ENCODE measurements around the gene TWF1.
"Not testable (repeated sequence)": the region's sequence is repeated elsewhere in the genome, so short reads cannot be mapped to it uniquely, and the experiment has no call there.

TWF1 gene

DNA sequence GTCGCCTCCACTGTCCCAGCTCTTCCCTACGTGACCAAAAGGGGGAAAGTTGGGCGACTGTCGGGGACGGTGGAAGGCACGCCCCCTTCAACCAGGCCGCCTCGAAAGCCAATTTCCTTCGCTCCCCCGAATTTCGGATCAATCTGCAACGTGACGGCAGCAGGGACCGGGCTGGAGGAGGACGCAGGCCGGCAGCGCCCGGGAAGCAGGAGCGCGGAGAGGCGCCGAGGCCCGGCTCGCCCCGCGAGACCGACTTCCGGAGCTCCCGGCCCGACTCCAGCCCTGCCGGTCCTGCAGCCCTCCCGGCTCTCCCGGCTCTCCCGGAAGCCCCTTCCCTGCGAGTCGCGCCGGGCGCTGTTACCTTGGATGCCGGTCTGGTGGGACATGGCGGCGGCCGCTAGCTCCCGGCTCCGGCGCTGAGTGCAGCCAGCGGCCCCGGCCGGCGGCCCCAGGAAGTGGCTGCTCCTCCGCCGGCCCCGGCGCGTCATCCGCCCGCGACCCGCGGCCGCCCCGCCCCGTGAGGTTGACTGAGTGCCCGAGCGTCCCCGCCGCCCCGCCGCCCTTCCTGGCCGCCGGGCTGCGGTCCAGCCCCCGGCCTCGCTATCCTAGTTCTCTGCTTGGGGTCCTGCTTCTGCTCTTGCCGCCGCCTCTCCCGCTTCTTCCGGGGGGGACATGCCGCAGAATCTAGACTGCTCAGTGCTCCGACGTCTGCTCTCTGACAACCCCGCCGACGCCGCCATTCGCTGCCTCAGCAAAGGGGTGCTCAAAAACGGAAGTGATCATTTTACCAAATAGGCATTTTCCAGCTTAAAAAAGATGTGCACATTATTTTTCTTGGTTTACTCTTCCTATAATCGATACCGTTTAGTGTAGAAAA, at the start of gene TWF1:
Gene TWF1 (minus strand): TSS at position 458 of the 877 bp plus-strand sequence. CDS start 72 bp downstream, at position 386.
- Mint-ChIP-seq H3K9me3 (no peaks in the 10 kb centered on the region), H3K36me3 (peaks cover 6% of the 10 kb centered on the region), H3K4me3 (peak within 1 kb of the TSS; percentile 96), H3K27me3 (no peaks in the 10 kb centered on the region), H3K27ac (peak within 1 kb of the TSS; percentile 97), H3K4me1 (peaks cover 20% of the 10 kb centered on the region)
- peak; percentile 99 for ATAC-seq

DNA sequence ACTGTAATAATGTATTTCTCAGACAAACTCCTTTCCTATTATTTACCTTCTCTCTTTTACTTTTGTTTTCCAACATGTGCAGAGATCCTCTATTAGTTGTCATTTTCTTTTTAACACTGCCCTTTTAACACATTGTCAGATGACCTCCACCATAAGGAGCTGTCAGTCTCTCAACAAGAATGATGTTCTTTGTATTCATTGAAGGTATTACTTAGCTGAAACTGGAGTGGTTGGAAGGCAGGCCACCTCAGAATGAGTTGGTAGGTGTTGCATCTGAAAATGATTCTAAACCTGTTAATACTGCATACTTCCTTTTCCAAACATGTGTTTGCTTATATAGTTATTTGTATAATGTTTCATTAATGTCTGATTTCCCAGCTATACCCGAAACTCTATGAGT, 46.6 kb upstream of the TWF1 start:
- H3K9me3 Mint-ChIP-seq: no peaks in the 10 kb centered on the region
- ATAC-seq: no peak
- no peak overlapping the region for H3K27ac Mint-ChIP-seq
- no peaks in the 10 kb centered on the region for H3K27me3 Mint-ChIP-seq
- no peak overlapping the region for H3K4me3 Mint-ChIP-seq
- H3K4me1 Mint-ChIP-seq: no peaks in the 10 kb centered on the region
- H3K36me3 Mint-ChIP-seq: peaks cover 33% of the 10 kb centered on the region

DNA sequence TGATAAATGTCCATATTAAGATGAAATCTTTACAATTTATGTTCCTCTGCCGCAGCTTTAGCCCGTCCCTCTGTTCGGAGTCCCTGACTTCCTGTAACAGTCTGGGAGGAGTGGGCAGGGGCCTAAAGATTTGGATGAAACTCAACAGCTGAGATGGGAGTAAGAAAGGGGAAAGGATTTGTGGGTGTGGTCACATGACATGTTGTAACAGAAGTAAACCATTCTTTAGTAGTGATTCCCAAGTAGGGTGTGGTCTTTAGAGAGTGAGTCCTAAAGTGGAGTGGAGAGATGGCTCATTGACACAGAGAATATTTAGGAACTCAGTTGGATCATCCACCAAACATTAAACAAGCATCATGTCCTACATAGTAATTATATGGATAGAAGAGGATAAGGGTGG, 42.7 kb upstream of the TWF1 start:
- no peak overlapping the region for H3K4me3 Mint-ChIP-seq
- no peaks in the 10 kb centered on the region for H3K4me1 Mint-ChIP-seq
- H3K36me3 Mint-ChIP-seq: peaks cover 48% of the 10 kb centered on the region
- no peak overlapping the region for H3K27ac Mint-ChIP-seq
- no peaks in the 10 kb centered on the region for H3K27me3 Mint-ChIP-seq
- ATAC-seq: no peak
- H3K9me3 Mint-ChIP-seq: peaks cover 7% of the 10 kb centered on the region

DNA sequence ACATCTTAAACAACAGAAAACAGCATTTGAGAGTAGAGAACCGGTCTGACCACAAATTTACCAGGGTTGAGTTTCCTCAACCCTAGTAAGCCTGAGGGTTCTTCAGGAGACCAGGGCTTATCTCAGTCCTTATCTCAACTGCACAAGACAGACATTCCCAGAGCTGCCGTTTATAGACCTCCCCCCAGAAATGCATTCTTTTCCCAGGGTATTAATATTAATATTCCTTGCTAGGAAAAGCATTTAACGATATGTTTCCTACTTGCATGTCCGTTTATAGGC, 42.0 kb upstream of the TWF1 start:
- H3K27ac Mint-ChIP-seq: no peak overlapping the region
- no peak overlapping the region for H3K4me3 Mint-ChIP-seq
- H3K9me3 Mint-ChIP-seq: peaks cover 7% of the 10 kb centered on the region
- no peaks in the 10 kb centered on the region for H3K27me3 Mint-ChIP-seq
- H3K36me3 Mint-ChIP-seq: peaks cover 43% of the 10 kb centered on the region
- no peak for ATAC-seq
- H3K4me1 Mint-ChIP-seq: no peaks in the 10 kb centered on the region

DNA sequence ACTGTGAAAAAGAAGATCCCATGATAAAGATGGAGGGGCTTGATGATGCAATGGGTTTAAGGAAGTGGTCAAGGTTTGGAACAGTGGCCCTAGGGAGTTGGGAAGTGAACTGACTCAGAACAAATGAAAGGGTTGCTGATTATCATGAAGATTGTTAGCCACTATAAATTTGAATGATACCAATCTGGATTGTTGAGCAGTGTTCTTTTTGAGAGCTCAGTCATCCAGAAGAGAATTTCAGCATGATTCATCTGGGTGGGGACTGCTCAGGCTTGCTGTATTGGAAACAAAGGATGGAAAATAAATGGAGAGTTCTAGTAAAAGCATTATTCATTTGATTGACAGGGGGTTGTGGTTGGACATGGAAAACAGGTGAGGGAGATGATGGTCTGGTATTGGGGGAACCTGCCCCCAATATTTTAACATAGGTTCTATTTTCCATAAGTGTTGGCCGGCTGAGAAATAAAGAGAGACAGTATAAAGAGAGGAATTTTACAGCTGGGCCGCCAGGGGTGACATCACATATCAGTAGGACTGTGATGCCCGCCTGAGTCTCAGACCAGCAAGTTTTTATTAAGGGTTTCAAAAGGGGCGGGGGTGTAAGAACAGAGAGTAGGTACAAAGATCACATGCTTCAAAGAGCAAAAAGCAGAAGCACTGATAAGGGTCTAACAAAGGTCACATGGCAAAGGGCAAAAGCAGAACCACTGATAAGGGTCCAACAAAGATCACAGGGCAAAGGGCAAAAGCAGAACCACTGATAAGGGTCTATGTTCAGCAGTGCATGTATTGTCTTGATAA, 41.5 kb upstream of the TWF1 start:
- not testable (repeated sequence) for ATAC-seq, H3K9me3 Mint-ChIP-seq, H3K4me3 Mint-ChIP-seq, H3K4me1 Mint-ChIP-seq, H3K27ac Mint-ChIP-seq, H3K27me3 Mint-ChIP-seq
- H3K36me3 Mint-ChIP-seq: peaks cover 43% of the 10 kb centered on the region

DNA sequence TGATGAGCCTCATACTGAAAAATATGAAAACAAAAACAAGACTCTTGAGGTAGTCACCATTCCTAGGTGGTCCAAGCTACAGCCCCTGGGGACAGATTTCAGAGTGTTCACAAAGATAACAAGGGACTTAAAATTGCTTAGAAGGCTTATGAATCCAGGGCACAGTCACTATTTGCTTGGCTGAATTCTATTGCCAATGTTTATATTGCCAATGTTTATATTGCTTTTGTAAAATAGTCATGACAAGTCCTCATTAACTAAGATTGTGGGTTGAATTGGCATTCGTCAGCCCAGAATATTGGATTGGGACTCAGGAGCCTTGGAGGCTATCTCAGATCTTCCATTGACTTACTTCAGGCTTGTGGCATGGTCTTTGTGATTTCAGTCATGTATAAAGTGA, 36.1 kb upstream of the TWF1 start:
- peaks cover 17% of the 10 kb centered on the region for H3K36me3 Mint-ChIP-seq
- H3K27me3 Mint-ChIP-seq: no peaks in the 10 kb centered on the region

DNA sequence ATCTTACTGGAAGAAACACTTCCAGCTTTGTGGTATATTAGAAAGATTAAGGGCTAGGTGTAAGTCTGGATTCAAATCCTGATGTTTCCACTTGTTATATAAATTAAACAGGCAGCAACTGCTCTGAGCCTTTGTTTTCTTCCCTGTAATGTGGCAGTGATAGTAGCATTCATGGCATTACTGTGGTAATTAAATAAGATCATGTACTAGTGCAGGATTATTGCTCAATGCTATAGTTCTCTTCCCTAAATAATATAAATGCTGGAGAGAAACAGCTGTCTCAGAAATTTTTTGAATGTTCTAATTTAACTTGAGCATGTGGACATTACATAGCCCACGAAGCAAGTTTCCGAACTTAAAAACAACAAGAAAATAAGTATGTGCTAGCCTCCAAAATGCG, 35.1 kb upstream of the TWF1 start:
- no peak overlapping the region for H3K4me3 Mint-ChIP-seq
- H3K27me3 Mint-ChIP-seq: no peaks in the 10 kb centered on the region
- H3K36me3 Mint-ChIP-seq: peaks cover 6% of the 10 kb centered on the region
- ATAC-seq: no peak
- H3K4me1 Mint-ChIP-seq: peaks cover 17% of the 10 kb centered on the region
- H3K27ac Mint-ChIP-seq: no peak overlapping the region
- H3K9me3 Mint-ChIP-seq: no peaks in the 10 kb centered on the region

More for the DNA sequence above, 36.1 kb upstream of the TWF1 start:
- ATAC-seq: no peak
- H3K27ac Mint-ChIP-seq: no peak overlapping the region
- peaks cover 7% of the 10 kb centered on the region for H3K4me1 Mint-ChIP-seq
- peaks cover 3% of the 10 kb centered on the region for H3K9me3 Mint-ChIP-seq
- no peak overlapping the region for H3K4me3 Mint-ChIP-seq

DNA sequence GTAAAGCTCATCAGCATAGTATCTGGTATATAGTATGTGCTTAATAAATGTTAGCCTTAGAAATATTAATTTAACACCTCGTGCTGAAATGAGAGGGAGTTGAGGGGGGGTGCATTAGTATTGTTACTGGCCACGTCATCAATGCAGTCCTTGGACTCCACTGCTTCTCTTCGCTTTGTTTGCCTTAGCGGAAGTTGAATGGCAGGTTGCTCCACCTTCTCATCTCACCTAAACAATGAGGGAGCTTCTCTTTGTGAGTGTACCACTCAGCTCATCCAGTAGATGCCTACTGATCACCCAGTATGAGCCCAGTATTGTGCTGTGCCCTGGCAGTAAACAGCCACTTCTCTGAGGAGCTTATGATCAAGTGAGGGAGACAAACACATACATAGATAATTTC, 34.2 kb upstream of the TWF1 start:
- H3K9me3 Mint-ChIP-seq: no peaks in the 10 kb centered on the region
- H3K36me3 Mint-ChIP-seq: no peaks in the 10 kb centered on the region
- no peak for ATAC-seq
- no peak overlapping the region for H3K27ac Mint-ChIP-seq
- no peaks in the 10 kb centered on the region for H3K27me3 Mint-ChIP-seq
- H3K4me3 Mint-ChIP-seq: no peak overlapping the region
- peaks cover 17% of the 10 kb centered on the region for H3K4me1 Mint-ChIP-seq

DNA sequence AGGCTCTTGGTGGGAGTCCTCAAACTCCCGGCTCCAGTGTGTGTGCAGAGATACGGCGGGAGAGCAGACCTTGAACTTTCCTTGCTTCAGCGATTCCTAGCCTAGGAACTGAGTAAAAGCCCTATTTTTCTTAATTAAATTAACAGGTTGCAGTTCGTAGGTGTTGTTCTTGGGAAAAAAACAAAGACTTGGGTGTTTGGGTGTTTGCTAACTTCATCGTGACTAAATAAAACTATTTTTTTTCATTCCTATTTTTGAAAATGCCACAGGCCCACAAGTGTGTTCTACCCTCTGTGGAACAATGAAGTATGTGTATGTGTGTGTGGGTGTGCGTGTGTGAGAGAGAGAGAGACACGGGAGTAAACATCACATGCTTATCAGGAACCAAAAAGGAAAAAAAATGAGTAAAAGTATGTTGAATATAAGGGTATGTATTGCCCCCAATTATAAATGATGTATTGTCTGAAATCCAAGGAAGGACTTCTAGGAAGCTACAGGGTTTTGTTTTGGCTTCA, 30.4 kb upstream of the TWF1 start:
- H3K9me3 Mint-ChIP-seq: no peaks in the 10 kb centered on the region

DNA sequence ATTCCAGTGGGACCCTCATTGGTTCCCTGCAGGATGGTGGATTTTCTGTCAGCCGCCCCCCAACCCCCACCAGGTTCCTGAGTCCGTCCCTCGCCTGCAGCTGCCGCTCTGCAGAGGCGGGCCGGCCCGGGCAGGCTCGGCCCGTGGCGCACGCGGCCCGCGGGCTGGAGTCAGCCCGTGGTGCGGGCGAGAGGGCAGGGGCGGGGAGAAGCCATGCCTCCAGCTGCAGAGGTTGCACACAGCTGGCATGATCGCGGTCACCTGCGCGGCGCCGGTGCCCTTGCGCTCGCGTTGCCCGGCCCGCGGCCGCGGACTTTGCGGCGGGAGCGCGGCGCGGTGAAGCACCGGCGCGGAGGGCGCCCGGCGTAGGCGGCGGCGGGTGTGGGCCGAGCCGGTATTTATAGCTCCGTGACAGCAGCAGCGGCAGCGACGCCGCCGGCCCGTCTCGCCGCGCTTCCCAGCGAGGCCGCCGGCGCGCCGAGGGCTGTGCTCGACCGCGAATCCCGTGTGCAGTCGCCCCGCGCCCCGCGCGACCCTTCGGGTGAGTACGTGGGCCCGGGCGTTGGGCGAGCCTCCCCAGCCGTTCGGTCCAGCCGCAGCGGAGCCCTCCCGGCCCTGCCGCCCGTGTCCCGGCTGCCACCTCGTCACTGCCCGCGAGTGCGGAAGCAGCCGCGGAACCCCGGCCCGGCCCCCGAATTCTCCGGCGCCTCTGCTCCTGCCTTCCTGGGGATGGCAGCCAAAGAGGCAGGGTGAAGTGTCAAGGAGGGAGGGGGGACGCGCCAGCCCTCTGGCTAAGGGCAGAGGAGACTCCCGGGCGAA, 29.7 kb upstream of the TWF1 start, which contains the start of gene TMEM117:
Gene TMEM117 (plus strand): TSS at position 426 of the 819 bp plus-strand sequence.
- Mint-ChIP-seq H3K4me1 (peaks cover 17% of the 10 kb centered on the region), H3K36me3 (no peaks in the 10 kb centered on the region), H3K27me3 (no peaks in the 10 kb centered on the region), H3K4me3 (peak within 1 kb of the TSS; percentile 86), H3K9me3 (no peaks in the 10 kb centered on the region), H3K27ac (peak within 1 kb of the TSS; percentile 90)
- peak; percentile 87 for ATAC-seq

More for the DNA sequence above, 30.4 kb upstream of the TWF1 start:
- Mint-ChIP-seq H3K4me3 (peak overlapping the region; percentile 86), H3K36me3 (no peaks in the 10 kb centered on the region), H3K4me1 (peaks cover 17% of the 10 kb centered on the region), H3K27me3 (no peaks in the 10 kb centered on the region), H3K27ac (peak overlapping the region; percentile 90)
- peak; percentile 25 for ATAC-seq

DNA sequence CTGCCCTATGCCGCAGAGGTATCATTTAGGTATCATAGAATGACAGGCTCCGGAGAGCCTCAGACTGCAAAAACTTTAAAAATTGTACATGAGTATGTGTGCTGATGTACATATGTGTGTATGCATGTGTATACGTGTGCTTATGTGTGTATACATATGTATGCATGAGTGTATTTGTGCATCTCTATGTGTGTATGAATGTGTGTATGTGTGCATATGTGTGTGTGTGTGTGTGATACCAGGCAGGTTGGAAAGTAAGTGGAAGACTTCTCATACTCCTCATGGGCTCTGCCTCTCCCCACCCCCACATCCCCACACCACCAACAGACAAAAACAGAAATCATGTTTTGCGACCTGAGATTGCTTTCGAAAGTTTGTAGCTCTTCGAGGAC, 29.1 kb upstream of the TWF1 start:
- no peaks in the 10 kb centered on the region for H3K9me3 Mint-ChIP-seq
- no peak for ATAC-seq
- peak overlapping the region; percentile 90 for H3K27ac Mint-ChIP-seq
- peak overlapping the region; percentile 86 for H3K4me3 Mint-ChIP-seq
- H3K4me1 Mint-ChIP-seq: peaks cover 17% of the 10 kb centered on the region
- H3K36me3 Mint-ChIP-seq: no peaks in the 10 kb centered on the region
- H3K27me3 Mint-ChIP-seq: no peaks in the 10 kb centered on the region

DNA sequence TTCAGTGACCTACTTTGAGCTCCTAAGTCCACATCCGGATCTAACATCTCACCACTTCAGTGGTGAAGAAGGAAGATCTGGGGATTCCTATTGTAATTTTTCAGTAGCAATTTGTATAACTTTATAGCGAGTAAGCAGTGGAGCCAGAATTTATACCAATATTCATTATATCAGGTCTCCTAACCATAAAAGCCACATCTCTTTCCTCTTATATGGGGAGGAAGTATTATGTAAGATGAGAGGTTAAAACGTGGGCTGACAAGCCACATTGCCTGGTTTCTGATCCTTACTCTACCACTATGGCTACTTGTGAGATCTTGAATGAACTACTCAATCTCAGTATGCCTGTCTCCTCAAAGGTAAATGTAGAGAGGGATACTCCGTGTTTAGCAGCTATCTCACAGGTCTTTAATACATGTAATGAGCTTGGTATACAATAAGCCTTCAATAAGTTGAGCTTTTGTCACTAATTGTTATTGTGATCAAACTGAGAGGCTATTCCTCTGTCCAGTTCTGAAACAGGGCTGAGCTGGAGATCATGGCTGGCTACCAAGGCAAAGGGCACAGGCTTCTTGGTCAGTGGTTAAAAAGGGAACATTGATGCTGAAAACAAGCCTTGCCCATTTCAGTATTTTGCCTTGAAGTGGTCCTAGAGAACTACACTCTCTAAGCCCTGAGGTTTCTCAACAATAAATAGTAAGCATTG, 26.5 kb upstream of the TWF1 start:
- H3K4me1 Mint-ChIP-seq: peaks cover 11% of the 10 kb centered on the region
- no peak overlapping the region for H3K27ac Mint-ChIP-seq
- ATAC-seq: no peak
- H3K36me3 Mint-ChIP-seq: no peaks in the 10 kb centered on the region
- no peak overlapping the region for H3K4me3 Mint-ChIP-seq
- no peaks in the 10 kb centered on the region for H3K9me3 Mint-ChIP-seq
- H3K27me3 Mint-ChIP-seq: no peaks in the 10 kb centered on the region

DNA sequence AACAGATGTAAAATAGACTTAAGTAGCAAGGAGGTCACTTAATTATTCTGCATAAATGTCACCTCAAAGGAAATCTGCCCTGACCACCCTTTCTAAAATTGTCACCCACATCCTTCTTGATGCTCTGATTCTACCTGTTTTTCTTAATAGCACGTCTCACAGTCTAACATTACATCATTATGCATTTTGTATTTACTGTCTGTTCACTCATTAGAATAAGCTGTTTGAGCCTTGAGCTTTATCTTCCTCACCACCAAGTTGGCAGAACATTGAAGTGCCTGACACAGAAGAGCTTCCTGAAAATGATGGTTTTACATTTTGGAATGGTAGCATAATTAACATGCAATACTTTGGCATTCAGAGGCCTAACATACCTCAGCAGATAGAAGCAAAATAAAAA, 21.0 kb upstream of the TWF1 start:
- Mint-ChIP-seq H3K27ac (no peak overlapping the region), H3K36me3 (no peaks in the 10 kb centered on the region), H3K4me1 (no peaks in the 10 kb centered on the region), H3K9me3 (no peaks in the 10 kb centered on the region), H3K4me3 (no peak overlapping the region), H3K27me3 (no peaks in the 10 kb centered on the region)
- no peak for ATAC-seq

DNA sequence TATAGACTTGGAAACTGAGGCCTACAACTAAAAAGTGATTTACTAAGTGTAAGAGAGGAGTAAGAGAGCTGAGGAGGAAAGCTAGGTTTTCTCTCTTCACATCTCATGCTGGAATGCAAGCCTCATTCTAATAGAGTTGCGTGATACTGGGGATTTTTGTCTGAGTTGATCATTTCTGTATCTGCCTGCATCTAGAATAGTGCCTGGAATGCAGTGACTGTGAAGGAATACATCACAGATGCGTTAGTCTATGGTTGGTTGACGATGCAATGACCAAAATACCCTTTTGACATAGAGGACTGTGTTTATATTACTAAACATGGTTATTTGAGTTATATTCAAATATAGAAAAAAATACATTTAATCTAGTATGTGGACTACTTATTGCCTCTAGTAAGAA, 20.6 kb upstream of the TWF1 start:
- no peaks in the 10 kb centered on the region for H3K36me3 Mint-ChIP-seq
- H3K27me3 Mint-ChIP-seq: no peaks in the 10 kb centered on the region
- H3K9me3 Mint-ChIP-seq: no peaks in the 10 kb centered on the region
- H3K27ac Mint-ChIP-seq: no peak overlapping the region
- no peak for ATAC-seq
- H3K4me1 Mint-ChIP-seq: no peaks in the 10 kb centered on the region
- no peak overlapping the region for H3K4me3 Mint-ChIP-seq

Measured in stimulated activated memory B cell treated with anti-CD40 and anti-IgM and Interleukin-4, amounts not matched to agents 10 μg/mL and 1 μg/mL and 100 μg/mL, for 72 hours (primary cell).